Liver (tissue), 9 donors: ENCODE data around the gene PTBP3. TPM values are rescaled to one million over a fixed set of nuclear protein-coding genes. Genes with fewer than 3 reads are reported as not detected.

Source experiments
- DNase-seq: peaks from one replicate; pipeline ENCODE4 v3.0.0-alpha.2; 2017; ENCODE audit warnings: low spot score
- H3K27ac ChIP-seq, 2 donors: one replicate each; pipeline ENCODE4 v1.7.0; 2013; ENCODE audit warnings: inconsistent platforms in 2 of 2, low read length in 2 of 2, control low read depth in 1 of 2, low read depth in 1 of 2, mild to moderate bottlenecking in 1 of 2
- H3K27me3 ChIP-seq, 4 donors: one replicate each; pipeline versions ENCODE4 v1.6.1 to v1.7.0; 2013; ENCODE audit warnings: low read length in 3 of 4, inconsistent platforms in 1 of 4, mild to moderate bottlenecking in 1 of 4, moderate library complexity in 1 of 4; ENCODE audit not compliant: control insufficient read depth in 4 of 4, insufficient read depth in 4 of 4
- H3K36me3 ChIP-seq, 4 donors: one replicate each; pipeline versions ENCODE4 v1.6.1 to v1.7.0; 2013; ENCODE audit warnings: low read length in 3 of 4, mild to moderate bottlenecking in 3 of 4, low read depth in 1 of 4, moderate library complexity in 1 of 4; ENCODE audit not compliant: control insufficient read depth in 4 of 4, insufficient read depth in 3 of 4
- H3K4me1 ChIP-seq, 4 donors: one replicate each; pipeline versions ENCODE4 v1.6.1 to v1.7.0; 2013; ENCODE audit warnings: low read length in 3 of 4, mild to moderate bottlenecking in 3 of 4, moderate library complexity in 1 of 4; ENCODE audit not compliant: control insufficient read depth in 4 of 4, insufficient read depth in 4 of 4
- H3K4me3 ChIP-seq, 3 donors: one replicate each; pipeline versions ENCODE4 v1.6.1 to v1.7.0; 2013; ENCODE audit warnings: low read length in 3 of 3, control low read depth in 1 of 3, low read depth in 1 of 3, mild to moderate bottlenecking in 1 of 3
- H3K9ac ChIP-seq, 2 donors: one replicate each; pipeline ENCODE4 v1.7.0; 2013; ENCODE audit warnings: low read length in 2 of 2, mild to moderate bottlenecking in 2 of 2, moderate library complexity in 2 of 2, control low read depth in 1 of 2, low read depth in 1 of 2
- H3K9me3 ChIP-seq, 4 donors: one replicate each; pipeline versions ENCODE4 v1.6.1 to v1.7.0; 2013; ENCODE audit warnings: low read length in 3 of 4; ENCODE audit not compliant: control insufficient read depth in 4 of 4
- ATF3 ChIP-seq: IDR thresholded peaks from 2 replicates; pipeline ENCODE4 v1.6.1; 2016; ENCODE audit warnings: antibody characterized with exemption
- EGR1 ChIP-seq, 2 donors: IDR thresholded peaks; 2 replicates each; pipeline ENCODE4 v1.6.1; 2016 to 2018; ENCODE audit warnings: antibody characterized with exemption in 2 of 2, low read depth in 2 of 2
- FOXA2 ChIP-seq: IDR thresholded peaks from 2 replicates; pipeline ENCODE4 v1.6.1; 2016; ENCODE audit warnings: antibody characterized with exemption
- GABPA ChIP-seq, 2 donors: IDR thresholded peaks in 1 of 2; conservative IDR thresholded peaks in 1 of 2; 2 replicates each; pipeline ENCODE4 v1.6.1; 2016; ENCODE audit warnings: antibody characterized with exemption in 2 of 2, mild to moderate bottlenecking in 1 of 2, moderate library complexity in 1 of 2
- HNF4A ChIP-seq, 2 donors: conservative IDR thresholded peaks; 2 replicates each; pipeline ENCODE4 v1.6.1; 2016; ENCODE audit warnings: antibody characterized with exemption in 2 of 2, mild to moderate bottlenecking in 2 of 2
- HNF4G ChIP-seq: IDR thresholded peaks from 2 replicates; pipeline ENCODE4 v1.6.1; 2016; ENCODE audit warnings: antibody characterized with exemption
- JUND ChIP-seq, 2 donors: IDR thresholded peaks; 2 replicates each; pipeline ENCODE4 v1.6.1; 2016; ENCODE audit warnings: antibody characterized with exemption in 2 of 2
- NR2F2 ChIP-seq: IDR thresholded peaks from 2 replicates; pipeline ENCODE4 v1.6.1; 2016; ENCODE audit warnings: antibody characterized with exemption
- RAD21 ChIP-seq, 2 donors: IDR thresholded peaks; 2 replicates each; pipeline ENCODE4 v1.6.1; 2016; ENCODE audit warnings: antibody characterized with exemption in 2 of 2, mild to moderate bottlenecking in 2 of 2
- SP1 ChIP-seq: IDR thresholded peaks from 2 replicates; pipeline ENCODE4 v1.6.1; 2018; ENCODE audit warnings: antibody characterized with exemption, mild to moderate bottlenecking
- WGBS: extraction: QIAGEN DNeasy Blood & Tissue Kit; methylation state at CpG from one replicate; pipeline ENCODE4 v1.1.7; 2013; 5-methylcytosine and 5-hydroxymethylcytosine counted together
- polyA plus RNA-seq, 2 donors: library from polyadenylated mRNA; stranded (reverse) in 1 of 2; unstranded in 1 of 2; fragments of 200-250 nt in 1 of 2; fragments of >200 nt in 1 of 2; fragmentation: Nextera tagmentation in 1 of 2; extraction: Ambion mirVana in 1 of 2; gene quantifications; one replicate each; pipeline versions ENCODE4 v1.2.1 to v1.2.3, GENCODE V29; 2013 to 2015
- total RNA-seq, 2 donors: library from RNA; depleted of rRNA; stranded (reverse); fragments of >200 nt; gene quantifications; one replicate each; pipeline ENCODE4 v1.2.3, GENCODE V29; 2014
- TF ChIP-seq, protein P1 (sequence below): IDR thresholded peaks from 2 replicates; pipeline ENCODE4 v1.6.1; 2016; ENCODE audit warnings: antibody characterized with exemption, mild to moderate bottlenecking
- TF ChIP-seq, protein P2 (sequence below): fragments of 150-350 bp; IDR thresholded peaks from 2 replicates; pipeline ENCODE4 v1.5.1; 2017; ENCODE audit warnings: improper control_type of control experiment, low read depth, low read length; ENCODE audit not compliant: missing input control
- donor health status: healthy.
- donor health status: healthy.
- donor health status: healthy.
- donor health status: healthy.
- donor health status: healthy.

Gene PTBP3
- total and polyA plus RNA-seq, 4 donors = 4.3 to 34.1 (median 9.2) TPM

GRCh38 chr9:112361601-112362000 lies 28.2 kb upstream of the PTBP3 start:
- H3K4me3 ChIP-seq = no peak overlapping the region
- H3K27me3 ChIP-seq = no peaks in the 10 kb centered on the region
- 15% methylated on average over 4 of the region's 4 CpGs for WGBS
- DNase-seq = no peak
- TF ChIP-seq FOXA2 = no peak
- TF ChIP-seq, protein P1, sequence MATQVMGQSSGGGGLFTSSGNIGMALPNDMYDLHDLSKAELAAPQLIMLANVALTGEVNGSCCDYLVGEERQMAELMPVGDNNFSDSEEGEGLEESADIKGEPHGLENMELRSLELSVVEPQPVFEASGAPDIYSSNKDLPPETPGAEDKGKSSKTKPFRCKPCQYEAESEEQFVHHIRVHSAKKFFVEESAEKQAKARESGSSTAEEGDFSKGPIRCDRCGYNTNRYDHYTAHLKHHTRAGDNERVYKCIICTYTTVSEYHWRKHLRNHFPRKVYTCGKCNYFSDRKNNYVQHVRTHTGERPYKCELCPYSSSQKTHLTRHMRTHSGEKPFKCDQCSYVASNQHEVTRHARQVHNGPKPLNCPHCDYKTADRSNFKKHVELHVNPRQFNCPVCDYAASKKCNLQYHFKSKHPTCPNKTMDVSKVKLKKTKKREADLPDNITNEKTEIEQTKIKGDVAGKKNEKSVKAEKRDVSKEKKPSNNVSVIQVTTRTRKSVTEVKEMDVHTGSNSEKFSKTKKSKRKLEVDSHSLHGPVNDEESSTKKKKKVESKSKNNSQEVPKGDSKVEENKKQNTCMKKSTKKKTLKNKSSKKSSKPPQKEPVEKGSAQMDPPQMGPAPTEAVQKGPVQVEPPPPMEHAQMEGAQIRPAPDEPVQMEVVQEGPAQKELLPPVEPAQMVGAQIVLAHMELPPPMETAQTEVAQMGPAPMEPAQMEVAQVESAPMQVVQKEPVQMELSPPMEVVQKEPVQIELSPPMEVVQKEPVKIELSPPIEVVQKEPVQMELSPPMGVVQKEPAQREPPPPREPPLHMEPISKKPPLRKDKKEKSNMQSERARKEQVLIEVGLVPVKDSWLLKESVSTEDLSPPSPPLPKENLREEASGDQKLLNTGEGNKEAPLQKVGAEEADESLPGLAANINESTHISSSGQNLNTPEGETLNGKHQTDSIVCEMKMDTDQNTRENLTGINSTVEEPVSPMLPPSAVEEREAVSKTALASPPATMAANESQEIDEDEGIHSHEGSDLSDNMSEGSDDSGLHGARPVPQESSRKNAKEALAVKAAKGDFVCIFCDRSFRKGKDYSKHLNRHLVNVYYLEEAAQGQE = no peak
- TF ChIP-seq HNF4A (conservative IDR thresholded peaks at IDR 0.05) = peak in 1 of 2 donors; percentile 13
- no peak for TF ChIP-seq NR2F2
- no peak for TF ChIP-seq GABPA (IDR thresholded peaks at IDR 0.05 in 1 of 2, conservative IDR thresholded peaks at IDR 0.05 in 1 of 2)
- no peak for TF ChIP-seq HNF4G
- no peak for TF ChIP-seq JUND (IDR thresholded peaks at IDR 0.05)
- TF ChIP-seq EGR1 (IDR thresholded peaks at IDR 0.05; ENCODE audit: low read depth in 2 of 2) = no peak
- peak; percentile 81 for TF ChIP-seq RAD21 (IDR thresholded peaks at IDR 0.05)
- TF ChIP-seq, protein P2, sequence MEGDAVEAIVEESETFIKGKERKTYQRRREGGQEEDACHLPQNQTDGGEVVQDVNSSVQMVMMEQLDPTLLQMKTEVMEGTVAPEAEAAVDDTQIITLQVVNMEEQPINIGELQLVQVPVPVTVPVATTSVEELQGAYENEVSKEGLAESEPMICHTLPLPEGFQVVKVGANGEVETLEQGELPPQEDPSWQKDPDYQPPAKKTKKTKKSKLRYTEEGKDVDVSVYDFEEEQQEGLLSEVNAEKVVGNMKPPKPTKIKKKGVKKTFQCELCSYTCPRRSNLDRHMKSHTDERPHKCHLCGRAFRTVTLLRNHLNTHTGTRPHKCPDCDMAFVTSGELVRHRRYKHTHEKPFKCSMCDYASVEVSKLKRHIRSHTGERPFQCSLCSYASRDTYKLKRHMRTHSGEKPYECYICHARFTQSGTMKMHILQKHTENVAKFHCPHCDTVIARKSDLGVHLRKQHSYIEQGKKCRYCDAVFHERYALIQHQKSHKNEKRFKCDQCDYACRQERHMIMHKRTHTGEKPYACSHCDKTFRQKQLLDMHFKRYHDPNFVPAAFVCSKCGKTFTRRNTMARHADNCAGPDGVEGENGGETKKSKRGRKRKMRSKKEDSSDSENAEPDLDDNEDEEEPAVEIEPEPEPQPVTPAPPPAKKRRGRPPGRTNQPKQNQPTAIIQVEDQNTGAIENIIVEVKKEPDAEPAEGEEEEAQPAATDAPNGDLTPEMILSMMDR = peak; percentile 45
- H3K9ac ChIP-seq = no peak overlapping the region
- H3K27ac ChIP-seq = no peak overlapping the region
- no peaks in the 10 kb centered on the region for H3K36me3 ChIP-seq
- no peaks in the 10 kb centered on the region for H3K9me3 ChIP-seq
- H3K4me1 ChIP-seq = peaks cover 0 to 4% (median 0%) of the 10 kb centered on the region in 4 donors

- peaks cover 0 to 4% (median 1%) of the 10 kb centered on the region in 4 donors for H3K4me1 ChIP-seq
- DNase-seq = no peak
- H3K27me3 ChIP-seq = no peaks in the 10 kb centered on the region
- no peak overlapping the region for H3K9ac ChIP-seq
- WGBS = 90% methylated on average over 5 of the region's 5 CpGs
- H3K9me3 ChIP-seq = no peaks in the 10 kb centered on the region
- no peak overlapping the region for H3K27ac ChIP-seq
- H3K4me3 ChIP-seq = no peak overlapping the region
- TF ChIP-seq ATF3 = no peak
- TF ChIP-seq GABPA (IDR thresholded peaks at IDR 0.05 in 1 of 2, conservative IDR thresholded peaks at IDR 0.05 in 1 of 2) = no peak
- TF ChIP-seq NR2F2 = no peak
- no peaks in the 10 kb centered on the region for H3K36me3 ChIP-seq
Measured at GRCh38 chr9:112360047-112360804, 26.8 kb upstream of the PTBP3 start.

- DNase-seq = no peak
- Histone ChIP-seq H3K4me3 (no peak overlapping the region), H3K4me1 (peaks cover 8 to 23% (median 15%) of the 10 kb centered on the region in 4 donors), H3K27me3 (no peaks in the 10 kb centered on the region), H3K27ac (no peak overlapping the region), H3K36me3 (no peaks in the 10 kb centered on the region), H3K9me3 (no peaks in the 10 kb centered on the region), H3K9ac (no peak overlapping the region)
- 32% methylated on average over 8 of the region's 8 CpGs for WGBS
- TF ChIP-seq RAD21 (IDR thresholded peaks at IDR 0.05) (peak in 1 of 2 donors; percentile 10), SP1 (no peak), EGR1 (IDR thresholded peaks at IDR 0.05; ENCODE audit: low read depth in 2 of 2) (no peak)
Measured at GRCh38 chr9:112355427-112355897, 22.0 kb upstream of the PTBP3 start.
